GM12878 (cell line): Measurements from ENCODE around the gene NAT9. TPM values are rescaled to one million over a fixed set of nuclear protein-coding genes. Genes with fewer than 3 reads are reported as not detected.

Experiments
- ATAC-seq: fragments of 200-7000 bp; cut with Tn5 transposase; 3 replicates; pipeline ENCODE4 v1.9.1; 2020; ENCODE audit warnings: mild to moderate bottlenecking, moderate library complexity
- BruUV-seq: library from RNA; stranded (reverse); fragments of 400-500 nt; replicated peaks from 2 replicates; lab custom pipeline; 2021; lab: Mats Ljungman, UMichigan
- CTCF ChIA-PET: fragments of 300-600 bp; sonication (Branson Sonifier 250); formaldehyde crosslinking; extraction: SDS; loops from one replicate; lab custom pipeline; 2021; ENCODE audit warnings: inconsistent platforms; lab: Yijun Ruan, JAX
- POLR2A ChIA-PET: fragments of 350-600 bp; formaldehyde crosslinking; extraction: SDS; loops from one replicate; lab custom pipeline; 2021; ENCODE audit warnings: inconsistent platforms; lab: Charles Lee
- RAD21 ChIA-PET: fragments of 300-600 bp; sonication (Branson Sonifier 250); formaldehyde crosslinking; loops from one replicate; lab custom pipeline; 2023; ENCODE audit warnings: antibody characterized with exemption; ENCODE audit not compliant: unreplicated experiment; lab: Charles Lee
- SMC1A ChIA-PET: fragments of 300-600 bp; sonication (Branson Sonifier 250); formaldehyde crosslinking; loops from one replicate; lab custom pipeline; 2023; ENCODE audit not compliant: unreplicated experiment, uncharacterized antibody; lab: Charles Lee
- DNase-seq: peaks from one replicate; pipeline ENCODE4 v3.0.0-alpha.2; 2011; ENCODE audit warnings: low read depth, low spot score
- FAIRE-seq: peaks from 3 replicates; lab custom pipeline; 2011; peaks lifted over from hg19 to GRCh38; lab: Jason Lieb, UNC
- H2AFZ ChIP-seq: 2 replicates; pipeline ENCODE4 v1.6.0; 2011; ENCODE audit warnings: low read depth, low read length, control low read depth; ENCODE audit not compliant: control insufficient read depth
- H3K27ac ChIP-seq: 2 replicates; pipeline ENCODE4 v1.5.1; 2011; ENCODE audit warnings: control low read depth; ENCODE audit not compliant: control insufficient read depth, insufficient read depth
- H3K27me3 ChIP-seq, 2 experiments: replicated peaks in 1 of 2; 2 replicates each; pipeline versions ENCODE4 v1.6.0 to v1.6.1; 2011; ENCODE audit warnings: low read length in 1 of 2; ENCODE audit not compliant: control insufficient read depth in 2 of 2, insufficient read depth in 2 of 2
- H3K36me3 ChIP-seq, 2 experiments: 2 replicates each; pipeline ENCODE4 v1.5.1; 2011; ENCODE audit warnings: low read length in 1 of 2; ENCODE audit not compliant: control insufficient read depth in 2 of 2, insufficient read depth in 2 of 2
- H3K4me1 ChIP-seq: 2 replicates; pipeline ENCODE4 v1.6.1; 2011; ENCODE audit warnings: mild to moderate bottlenecking, low read length, moderate library complexity, mixed read lengths; ENCODE audit not compliant: control insufficient read depth, insufficient read depth
- H3K4me2 ChIP-seq: 2 replicates; pipeline ENCODE4 v1.6.0; 2011; ENCODE audit warnings: control low read depth; ENCODE audit not compliant: control insufficient read depth, insufficient read depth
- H3K4me3 ChIP-seq: fragments of 200-600 bp; sonication (generic); 2 replicates; pipeline ENCODE4 v1.5.1; 2016
- H3K79me2 ChIP-seq: 2 replicates; pipeline ENCODE4 v1.6.0; 2011; ENCODE audit warnings: low read length; ENCODE audit not compliant: control insufficient read depth, insufficient read depth
- H3K9ac ChIP-seq: 2 replicates; pipeline ENCODE4 v1.8.0; 2011; ENCODE audit warnings: low read length, control low read depth, mixed read lengths; ENCODE audit not compliant: control insufficient read depth, insufficient read depth
- H3K9me3 ChIP-seq: replicated peaks from 3 replicates; pipeline ENCODE4 v1.5.1; 2011; ENCODE audit warnings: mild to moderate bottlenecking, low read length; ENCODE audit not compliant: control insufficient read depth, insufficient read depth
- H4K20me1 ChIP-seq: 2 replicates; pipeline ENCODE4 v1.6.0; 2011; ENCODE audit not compliant: control insufficient read depth, insufficient read depth
- BRCA1 ChIP-seq: IDR thresholded peaks from 2 replicates; pipeline ENCODE4 v1.6.1; 2011; ENCODE audit warnings: low read depth, low read length, improper control_type of control experiment
- EED ChIP-seq: sonication (generic); IDR thresholded peaks from 2 replicates; pipeline ENCODE4 v1.6.1; 2016; ENCODE audit warnings: antibody characterized with exemption, low read depth
- MTA3 ChIP-seq: IDR thresholded peaks from 2 replicates; pipeline ENCODE4 v1.6.1; 2012; ENCODE audit warnings: low read length, inconsistent platforms, borderline replicate concordance
- SP1 ChIP-seq: IDR thresholded peaks from one replicate; pipeline ENCODE4 v1.6.1; 2011; ENCODE audit warnings: low read depth, low read length
- SREBF1 ChIP-seq: IDR thresholded peaks from 2 replicates; pipeline ENCODE4 v1.6.1; 2012; ENCODE audit warnings: mild to moderate bottlenecking, low read length
- ZNF217 ChIP-seq: fragments of 450-650 bp; IDR thresholded peaks from 2 replicates; pipeline ENCODE4 v1.6.1; 2017; ENCODE audit warnings: antibody characterized with exemption, mild to moderate bottlenecking
- ZSCAN29 ChIP-seq: fragments of 450-650 bp; IDR thresholded peaks from 2 replicates; pipeline ENCODE4 v1.6.1; 2017; ENCODE audit warnings: mild to moderate bottlenecking, moderate library complexity
- WGBS: methylation state at CpG from one replicate; pipeline ENCODE4 v1.1.6; 2016; ENCODE audit warnings: low lambda C conversion rate; ENCODE audit not compliant: insufficient replicate concordance, insufficient coverage; ENCODE audit errors: missing lambda C conversion rate; 5-methylcytosine and 5-hydroxymethylcytosine counted together
- in situ Hi-C: fragments of 300-500 bp; cut with MboI; formaldehyde crosslinking; loops from 9 replicates; pipeline ENCODE4 v1.14.3; 2018; ENCODE audit warnings: mixed read lengths
- intact Hi-C: fragments of 100-400 bp; cut with micrococcal nuclease; formaldehyde crosslinking; loops from one replicate; pipeline ENCODE4 v1.14.2; 2022; ENCODE audit not compliant: unreplicated experiment
- polyA plus RNA-seq, 11 experiments: library from polyadenylated mRNA; depleted of rRNA in 4 of 11; unstranded in 6 of 11; stranded (reverse) in 5 of 11; fragments of >200 nt; fragmentation: Nextera tagmentation in 4 of 11; fragmentation: Illumina TruSeq in 1 of 11; extraction: Ambion mirVana in 4 of 11; extraction: Trizol in 1 of 11; gene quantifications; 1 replicate in 1 of 11; 2 replicates in 10 of 11; pipeline versions ENCODE4 v1.2.1 to v1.2.3, GENCODE V29; 2011 to 2016; ENCODE audit warnings: inconsistent platforms in 2 of 11, missing spikeins in 2 of 11, low read depth in 1 of 11
- total RNA-seq, 4 experiments: library from RNA; depleted of rRNA in 3 of 4; stranded (reverse); fragments of >200 nt in 3 of 4; fragmentation: Illumina TruSeq in 1 of 4; extraction: Trizol in 1 of 4; gene quantifications; 2 replicates each; pipeline versions ENCODE4 v1.2.1 to v1.2.3, GENCODE V29; 2013 to 2021
- TF ChIP-seq, protein P1 (sequence below): IDR thresholded peaks from 2 replicates; pipeline ENCODE4 v1.6.1; 2011; ENCODE audit warnings: mild to moderate bottlenecking, low read depth, low read length, moderate library complexity; ENCODE audit not compliant: insufficient replicate concordance

The NAT9 gene
- total and polyA plus RNA-seq, 10 of the 15 experiments (the other 5 are each of a cell fraction or from before 2014, with no cell fraction given) = 3.5 to 45.3 (median 27.3) TPM

DNA sequence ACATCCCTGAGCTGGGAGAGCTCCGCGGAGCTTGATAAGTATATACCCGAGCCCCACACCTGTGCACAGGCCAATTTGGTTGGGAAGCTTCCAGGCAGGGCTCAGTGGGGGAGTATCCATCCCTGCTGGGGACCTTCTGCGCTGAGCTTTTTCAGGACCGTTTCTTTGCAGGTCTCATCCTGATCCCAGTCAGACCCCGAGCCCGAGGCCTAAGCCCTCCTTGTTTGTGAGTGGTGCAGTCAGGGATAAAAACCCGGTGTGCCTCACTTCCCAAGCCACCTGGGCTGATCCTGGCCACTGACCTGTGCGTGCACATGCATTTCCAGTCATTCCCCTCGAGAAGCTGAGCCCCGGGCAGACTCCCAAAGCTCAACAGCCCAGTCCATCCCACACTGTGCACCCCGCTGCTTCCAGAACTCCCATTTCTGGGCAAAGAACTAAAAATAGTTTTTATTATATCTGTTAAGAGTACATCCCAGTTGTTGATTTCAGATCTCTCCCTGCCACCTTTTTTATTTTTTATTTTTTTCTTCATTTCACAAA, 27.3 kb upstream of the NAT9 start:
- no peak overlapping the region for H3K9ac ChIP-seq
- intact Hi-C loops (no loop called here), in situ Hi-C loops (no loop called here)
- SMC1A ChIA-PET = no interaction called here
- H3K4me3 ChIP-seq = no peak overlapping the region
- WGBS = 90% methylated on average over 12 of the region's 12 CpGs
- H4K20me1 ChIP-seq = no peaks in the 10 kb centered on the region
- H3K27me3 ChIP-seq = no peaks in the 10 kb centered on the region
- H3K27ac ChIP-seq = no peak overlapping the region
- no peaks in the 10 kb centered on the region for H3K79me2 ChIP-seq
- peaks cover 0 to 4% of the 10 kb centered on the region in 2 experiments; a peak in 3 of 4 replicates for H3K36me3 ChIP-seq
- RAD21 ChIA-PET = no interaction called here
- CTCF ChIA-PET = no interaction called here
- H3K4me2 ChIP-seq = no peak overlapping the region
- POLR2A ChIA-PET = no interaction called here
- FAIRE-seq (no peak), ATAC-seq (no peak), DNase-seq (no peak)
- no peak overlapping the region for H2AFZ ChIP-seq
- H3K9me3 ChIP-seq = no peaks in the 10 kb centered on the region
- TF ChIP-seq SP1 = no peak
- TF ChIP-seq MTA3 = no peak
- no peak for TF ChIP-seq BRCA1
- TF ChIP-seq EED = no peak
- no TSS peak for BruUV-seq
- H3K4me1 ChIP-seq = no peaks in the 10 kb centered on the region

DNA sequence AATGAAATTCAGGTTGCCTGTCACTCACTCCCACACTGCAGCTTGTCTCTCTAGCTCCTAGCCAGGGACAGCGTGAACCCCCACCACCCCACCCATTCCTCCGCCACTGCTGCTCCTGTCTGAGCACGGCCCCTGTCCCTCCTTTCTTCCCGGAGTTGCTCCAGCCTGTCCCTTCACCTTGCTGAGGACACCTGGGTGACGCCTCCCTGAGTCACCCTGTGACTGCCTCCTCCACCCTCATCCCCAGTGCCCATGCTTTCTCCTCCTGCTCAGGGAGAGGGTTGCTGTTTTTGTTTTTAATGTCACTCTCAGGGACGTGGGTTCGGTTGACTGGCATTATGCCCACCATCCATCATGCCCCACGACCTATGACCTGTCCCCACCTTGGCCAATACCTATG, 25.8 kb upstream of the NAT9 start:
- TF ChIP-seq, protein P1, sequence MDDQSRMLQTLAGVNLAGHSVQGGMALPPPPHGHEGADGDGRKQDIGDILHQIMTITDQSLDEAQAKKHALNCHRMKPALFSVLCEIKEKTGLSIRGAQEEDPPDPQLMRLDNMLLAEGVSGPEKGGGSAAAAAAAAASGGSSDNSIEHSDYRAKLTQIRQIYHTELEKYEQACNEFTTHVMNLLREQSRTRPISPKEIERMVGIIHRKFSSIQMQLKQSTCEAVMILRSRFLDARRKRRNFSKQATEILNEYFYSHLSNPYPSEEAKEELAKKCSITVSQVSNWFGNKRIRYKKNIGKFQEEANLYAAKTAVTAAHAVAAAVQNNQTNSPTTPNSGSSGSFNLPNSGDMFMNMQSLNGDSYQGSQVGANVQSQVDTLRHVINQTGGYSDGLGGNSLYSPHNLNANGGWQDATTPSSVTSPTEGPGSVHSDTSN = no peak
- TF ChIP-seq ZNF217 = no peak
- no peak for TF ChIP-seq ZSCAN29
- no peak for TF ChIP-seq SREBF1
- TF ChIP-seq, all 136 proteins: peak for 0
- no TSS peak for BruUV-seq
- Histone ChIP-seq H3K36me3 (peaks cover 0 to 4% of the 10 kb centered on the region in 2 experiments; a peak in 3 of 4 replicates), H3K4me1 (no peaks in the 10 kb centered on the region), H3K9me3 (no peaks in the 10 kb centered on the region), H4K20me1 (no peaks in the 10 kb centered on the region), H3K27me3 (no peaks in the 10 kb centered on the region), H3K4me2 (no peak overlapping the region), H3K79me2 (no peaks in the 10 kb centered on the region), H3K4me3 (no peak overlapping the region), H3K9ac (no peak overlapping the region), H3K27ac (no peak overlapping the region), H2AFZ (no peak overlapping the region)
- intact Hi-C loops = no loop called here
- ATAC-seq = no peak
- CTCF ChIA-PET = interaction anchor here (0.5 to 1.2 kb wide), 2 partner anchors 11 to 293 kb away, joined by 3 to 9 read pairs; no protein-coding TSS in a partner anchor
- RAD21 ChIA-PET = no interaction called here
- 76% methylated on average over 8 of the region's 8 CpGs for WGBS
- in situ Hi-C loops = no loop called here
- POLR2A ChIA-PET = no interaction called here
- SMC1A ChIA-PET = no interaction called here
- no peak for FAIRE-seq
- no peak for DNase-seq
